HUES64 (cell line): ENCODE measurements around the gene POP4.
"Not testable (repeated sequence)": the region's sequence is repeated elsewhere in the genome, so short reads cannot be mapped to it uniquely, and the experiment has no call there.

Experiments
- H3K27ac ChIP-seq: 2 replicates; pipeline ENCODE4 v1.7.0; 2013; ENCODE audit warnings: low read depth, low read length, inconsistent platforms
- H3K27me3 ChIP-seq: 2 replicates; pipeline ENCODE4 v1.6.1; 2013; ENCODE audit warnings: mild to moderate bottlenecking, low read length; ENCODE audit not compliant: insufficient read depth
- H3K36me3 ChIP-seq: 2 replicates; pipeline ENCODE4 v1.6.1; 2013; ENCODE audit warnings: mild to moderate bottlenecking, low read length; ENCODE audit not compliant: insufficient read depth
- H3K4me1 ChIP-seq: 2 replicates; pipeline ENCODE4 v1.6.1; 2013; ENCODE audit warnings: mild to moderate bottlenecking, low read length, moderate library complexity; ENCODE audit not compliant: insufficient read depth
- H3K4me3 ChIP-seq: 2 replicates; pipeline ENCODE4 v1.5.1; 2013; ENCODE audit warnings: mild to moderate bottlenecking, low read length, moderate library complexity
- H3K9ac ChIP-seq: 2 replicates; pipeline ENCODE4 v1.6.1; 2013; ENCODE audit warnings: mild to moderate bottlenecking, low read depth, low read length
- H3K9me3 ChIP-seq: 2 replicates; pipeline ENCODE4 v1.6.1; 2013; ENCODE audit warnings: low read depth, low read length; ENCODE audit not compliant: insufficient read depth
- WGBS: fragments of 150-250, 120-280 bp; methylation state at CpG from one replicate; pipeline ENCODE4 v1.1.7; 2013; ENCODE audit warnings: missing lambda C conversion rate; 5-methylcytosine and 5-hydroxymethylcytosine counted together

Gene POP4

GRCh38 chr19:29625186-29625651 lies 19.1 kb downstream of the POP4 start:
- Histone ChIP-seq H3K27me3 (no peaks in the 10 kb centered on the region), H3K4me3 (no peak overlapping the region), H3K4me1 (no peaks in the 10 kb centered on the region), H3K9me3 (no peaks in the 10 kb centered on the region), H3K27ac (peak overlapping the region; percentile 55; the same call in 1 of the 2 replicates), H3K36me3 (no peaks in the 10 kb centered on the region), H3K9ac (no peak overlapping the region)
- 83% methylated on average over 9 of the region's 9 CpGs for WGBS

GRCh38 chr19:29626386-29626785 lies 20.3 kb downstream of the POP4 start:
- no peaks in the 10 kb centered on the region for H3K27me3 ChIP-seq

GRCh38 chr19:29626832-29627231 lies 20.7 kb downstream of the POP4 start:
- not testable (repeated sequence) for H3K27ac ChIP-seq, H3K9me3 ChIP-seq, H3K4me3 ChIP-seq, H3K36me3 ChIP-seq, H3K4me1 ChIP-seq, H3K9ac ChIP-seq, H3K27me3 ChIP-seq
- 96% methylated on average over 9 of the region's 9 CpGs for WGBS

More at GRCh38 chr19:29626386-29626785, 20.3 kb downstream of the POP4 start:
- Histone ChIP-seq H3K9me3 (no peaks in the 10 kb centered on the region), H3K9ac (no peak overlapping the region), H3K36me3 (no peaks in the 10 kb centered on the region), H3K4me3 (no peak overlapping the region), H3K4me1 (no peaks in the 10 kb centered on the region), H3K27ac (no peak overlapping the region)
- WGBS, result 96% methylated on average over 7 of the region's 7 CpGs

- H3K9ac ChIP-seq, result no peak overlapping the region
- H3K9me3 ChIP-seq, result no peaks in the 10 kb centered on the region
These were observed 22.7 kb downstream of the POP4 start for GRCh38 chr19:29628661-29629385.

GRCh38 chr19:29629836-29630534 lies 23.9 kb downstream of the POP4 start:
- no peaks in the 10 kb centered on the region for H3K4me1 ChIP-seq
- no peak overlapping the region for H3K27ac ChIP-seq
- no peaks in the 10 kb centered on the region for H3K36me3 ChIP-seq
- H3K27me3 ChIP-seq, result no peaks in the 10 kb centered on the region
- 96% methylated on average over 5 of the region's 5 CpGs for WGBS
- no peak overlapping the region for H3K9ac ChIP-seq
- H3K4me3 ChIP-seq, result no peak overlapping the region
- no peaks in the 10 kb centered on the region; the same call in 1 of the 2 replicates for H3K9me3 ChIP-seq

More at GRCh38 chr19:29628661-29629385, 22.7 kb downstream of the POP4 start:
- WGBS, result 96% methylated on average over 16 of the region's 16 CpGs
- no peaks in the 10 kb centered on the region for H3K4me1 ChIP-seq
- H3K27me3 ChIP-seq, result no peaks in the 10 kb centered on the region
- no peak overlapping the region for H3K4me3 ChIP-seq
- no peak overlapping the region for H3K27ac ChIP-seq
- H3K36me3 ChIP-seq, result no peaks in the 10 kb centered on the region

GRCh38 chr19:29630655-29631054 lies 24.6 kb downstream of the POP4 start:
- no peaks in the 10 kb centered on the region; the same call in 1 of the 2 replicates for H3K9me3 ChIP-seq
- no peak overlapping the region for H3K4me3 ChIP-seq
- no peak overlapping the region for H3K27ac ChIP-seq
- H3K4me1 ChIP-seq, result no peaks in the 10 kb centered on the region
- no peaks in the 10 kb centered on the region for H3K36me3 ChIP-seq
- H3K27me3 ChIP-seq, result no peaks in the 10 kb centered on the region
- WGBS, result 89% methylated on average over 2 of the region's 2 CpGs
- no peak overlapping the region for H3K9ac ChIP-seq

GRCh38 chr19:29631450-29631849 lies 25.4 kb downstream of the POP4 start:
- Histone ChIP-seq H3K9ac (no peak overlapping the region), H3K27me3 (no peaks in the 10 kb centered on the region), H3K4me3 (no peak overlapping the region), H3K4me1 (no peaks in the 10 kb centered on the region), H3K27ac (no peak overlapping the region), H3K9me3 (no peaks in the 10 kb centered on the region; the same call in 1 of the 2 replicates), H3K36me3 (no peaks in the 10 kb centered on the region)
- 90% methylated on average over 3 of the region's 3 CpGs for WGBS

GRCh38 chr19:29634002-29634401 lies 27.9 kb downstream of the POP4 start:
- no peaks in the 10 kb centered on the region for H3K36me3 ChIP-seq
- no peaks in the 10 kb centered on the region for H3K4me1 ChIP-seq
- 89% methylated on average over 2 of the region's 2 CpGs for WGBS
- no peaks in the 10 kb centered on the region for H3K27me3 ChIP-seq
- no peaks in the 10 kb centered on the region; the same call in 1 of the 2 replicates for H3K9me3 ChIP-seq
- H3K4me3 ChIP-seq, result no peak overlapping the region
- H3K9ac ChIP-seq, result no peak overlapping the region
- no peak overlapping the region for H3K27ac ChIP-seq

GRCh38 chr19:29634423-29635130 lies 28.5 kb downstream of the POP4 start:
- no peaks in the 10 kb centered on the region for H3K27me3 ChIP-seq
- no peaks in the 10 kb centered on the region for H3K36me3 ChIP-seq
- H3K9ac ChIP-seq, result no peak overlapping the region
- H3K9me3 ChIP-seq, result no peaks in the 10 kb centered on the region; the same call in 1 of the 2 replicates
- no peaks in the 10 kb centered on the region for H3K4me1 ChIP-seq
- WGBS, result 92% methylated on average over 6 of the region's 6 CpGs
- H3K27ac ChIP-seq, result no peak overlapping the region
- H3K4me3 ChIP-seq, result no peak overlapping the region

- Histone ChIP-seq H3K4me3 (no peak overlapping the region), H3K36me3 (no peaks in the 10 kb centered on the region), H3K9me3 (no peaks in the 10 kb centered on the region; the same call in 1 of the 2 replicates), H3K27me3 (no peaks in the 10 kb centered on the region), H3K27ac (no peak overlapping the region), H3K4me1 (no peaks in the 10 kb centered on the region), H3K9ac (no peak overlapping the region)
- 93% methylated on average over 6 of the region's 6 CpGs for WGBS
These were observed 29.9 kb downstream of the POP4 start for GRCh38 chr19:29635963-29636362.
